Sigmoid colon (tissue), 7 donors: ENCODE data around the gene KIF17. TPM values are rescaled to one million over a fixed set of nuclear protein-coding genes. Genes with fewer than 3 reads are reported as not detected.

ENCODE experiments used
- DNase-seq: peaks from one replicate; pipeline ENCODE4 v3.0.0-alpha.2; 2019
- H3K27ac ChIP-seq, 4 donors: fragments of 200-600 bp; sonication (generic); one replicate each; pipeline ENCODE4 v1.5.1; 2016 to 2019; ENCODE audit warnings: mild to moderate bottlenecking in 1 of 4
- H3K27me3 ChIP-seq, 3 donors: fragments of 200-600 bp; sonication (generic); one replicate each; pipeline ENCODE4 v1.5.1; 2019; ENCODE audit warnings: mild to moderate bottlenecking in 1 of 3
- H3K36me3 ChIP-seq, 4 donors: fragments of 200-600 bp; sonication (generic); one replicate each; pipeline ENCODE4 v1.5.1; 2016 to 2019
- H3K4me1 ChIP-seq, 4 donors: fragments of 200-600 bp; sonication (generic); one replicate each; pipeline ENCODE4 v1.5.1; 2017 to 2019
- H3K4me3 ChIP-seq, 4 donors: fragments of 200-600 bp; sonication (generic); one replicate each; pipeline ENCODE4 v1.5.1; 2017 to 2019; ENCODE audit warnings: mild to moderate bottlenecking in 2 of 4, moderate library complexity in 1 of 4
- H3K9me3 ChIP-seq, 4 donors: fragments of 200-600 bp in 3 of 4; sonication (generic) in 3 of 4; one replicate each; pipeline versions ENCODE4 v1.5.1 to v1.6.1; 2013 to 2019
- CTCF ChIP-seq, 4 experiments: fragments of 450-650 bp in 3 of 4; fragments of 200-600 bp in 1 of 4; IDR thresholded peaks; one replicate each; pipeline ENCODE4 v1.5.1; 2016 to 2019; ENCODE audit warnings: antibody characterized with exemption in 4 of 4, mild to moderate bottlenecking in 3 of 4, moderate library complexity in 2 of 4
- EP300 ChIP-seq, 4 donors: sonication (generic); formaldehyde crosslinking; IDR thresholded peaks; one replicate each; pipeline ENCODE4 v1.6.1; 2017; ENCODE audit warnings: antibody characterized with exemption in 4 of 4
- POLR2A ChIP-seq, 2 donors: fragments of 450-650 bp; IDR thresholded peaks; one replicate each; pipeline ENCODE4 v1.6.1; 2016; ENCODE audit warnings: antibody characterized with exemption in 2 of 2, mild to moderate bottlenecking in 2 of 2, moderate library complexity in 2 of 2
- POLR2AphosphoS5 ChIP-seq, 4 donors: sonication (generic); formaldehyde crosslinking; IDR thresholded peaks; one replicate each; pipeline ENCODE4 v1.6.1; 2017; ENCODE audit warnings: antibody characterized with exemption in 4 of 4
- WGBS, 2 donors: extraction: QIAGEN DNeasy Blood & Tissue Kit; methylation state at CpG; one replicate each; pipeline ENCODE4 v1.1.7; 2013; 5-methylcytosine and 5-hydroxymethylcytosine counted together
- intact Hi-C: fragments of 100-400 bp; cut with DNase I; formaldehyde crosslinking; loops from one replicate; pipeline ENCODE4 v1.15.1; 2023
- polyA plus RNA-seq, 3 donors: library from polyadenylated mRNA; stranded (reverse); fragments of 200-250 nt; gene quantifications; one replicate each; pipeline ENCODE4 v1.2.3, GENCODE V29; 2013
- total RNA-seq, 4 donors: library from RNA; depleted of rRNA; stranded (reverse); fragments of >200 nt; gene quantifications; one replicate each; pipeline ENCODE4 v1.1.0, GENCODE V29; 2016
- donor health status: healthy with polysubstance abuse.
- donor health status: Bipolar disorder and iron deficiency.
- donor health status: healthy.

KIF17 gene
- total and polyA plus RNA-seq, 7 donors = 0.54 to 2.4 (median 1.4) TPM

GRCh38 chr1:20753589-20753988, 35.8 kb upstream of the KIF17 start:
- H3K9me3 ChIP-seq = no peaks in the 10 kb centered on the region
- TF ChIP-seq POLR2AphosphoS5 (IDR thresholded peaks at IDR 0.05) (no peak), EP300 (IDR thresholded peaks at IDR 0.05) (no peak)
- H3K4me3 ChIP-seq = no peak overlapping the region
- intact Hi-C loops = no loop called here
- 84 to 90% methylated on average over 3 of the region's 3 CpGs for WGBS, 2 donors
- no peak overlapping the region for H3K27ac ChIP-seq
- H3K4me1 ChIP-seq = no peaks in the 10 kb centered on the region
- peaks cover 15 to 88% (median 43%) of the 10 kb centered on the region in 4 donors for H3K36me3 ChIP-seq
- no peaks in the 10 kb centered on the region for H3K27me3 ChIP-seq
- DNase-seq = no peak

- Histone ChIP-seq H3K27ac (no peak overlapping the region), H3K9me3 (no peaks in the 10 kb centered on the region), H3K4me3 (no peak overlapping the region), H3K36me3 (peaks cover 6 to 88% (median 44%) of the 10 kb centered on the region in 4 donors), H3K4me1 (no peaks in the 10 kb centered on the region), H3K27me3 (no peaks in the 10 kb centered on the region)
- TF ChIP-seq CTCF (IDR thresholded peaks at IDR 0.05) (no peak), POLR2AphosphoS5 (IDR thresholded peaks at IDR 0.05) (no peak), EP300 (IDR thresholded peaks at IDR 0.05) (no peak), POLR2A (IDR thresholded peaks at IDR 0.05) (no peak)
- WGBS, 2 donors = 90 to 91% methylated on average over 3 of the region's 3 CpGs
- no peak for DNase-seq
- intact Hi-C loops = no loop called here
Observed at GRCh38 chr1:20751462-20751990, 33.7 kb upstream of the KIF17 start.

GRCh38 chr1:20742671-20743070, 24.9 kb upstream of the KIF17 start:
- H3K9me3 ChIP-seq = no peaks in the 10 kb centered on the region
- no peaks in the 10 kb centered on the region for H3K27me3 ChIP-seq
- no peaks in the 10 kb centered on the region for H3K4me1 ChIP-seq
- no peak overlapping the region for H3K4me3 ChIP-seq
- no peak overlapping the region for H3K27ac ChIP-seq
- H3K36me3 ChIP-seq = peaks cover 19 to 83% (median 41%) of the 10 kb centered on the region in 4 donors
- DNase-seq = no peak
- TF ChIP-seq POLR2AphosphoS5 (IDR thresholded peaks at IDR 0.05) = no peak
- TF ChIP-seq POLR2A (IDR thresholded peaks at IDR 0.05) = no peak
- no peak for TF ChIP-seq CTCF (IDR thresholded peaks at IDR 0.05)
- no peak for TF ChIP-seq EP300 (IDR thresholded peaks at IDR 0.05)
- intact Hi-C loops = no loop called here

- H3K4me1 ChIP-seq = no peaks in the 10 kb centered on the region
- H3K4me3 ChIP-seq = no peak overlapping the region
- no peaks in the 10 kb centered on the region for H3K9me3 ChIP-seq
- peaks cover 14 to 65% (median 32%) of the 10 kb centered on the region in 4 donors for H3K36me3 ChIP-seq
- no peaks in the 10 kb centered on the region for H3K27me3 ChIP-seq
- WGBS, 2 donors = 69 to 77% methylated on average over 2 of the region's 2 CpGs
- DNase-seq = no peak
- TF ChIP-seq EP300 (IDR thresholded peaks at IDR 0.05) = no peak
- no peak for TF ChIP-seq POLR2AphosphoS5 (IDR thresholded peaks at IDR 0.05)
- TF ChIP-seq POLR2A (IDR thresholded peaks at IDR 0.05) = no peak
- TF ChIP-seq CTCF (IDR thresholded peaks at IDR 0.05) = no peak
- intact Hi-C loops = no loop called here
- H3K27ac ChIP-seq = no peak overlapping the region
Observed at GRCh38 chr1:20740781-20741180, 23.0 kb upstream of the KIF17 start.

GRCh38 chr1:20739225-20739624, 21.4 kb upstream of the KIF17 start:
- Histone ChIP-seq H3K27me3 (no peaks in the 10 kb centered on the region), H3K4me3 (no peak overlapping the region), H3K9me3 (no peaks in the 10 kb centered on the region), H3K27ac (peak overlapping the region in 1 of 4 donors; percentile 28), H3K36me3 (peaks cover 6 to 49% (median 20%) of the 10 kb centered on the region in 4 donors), H3K4me1 (no peaks in the 10 kb centered on the region)
- no peak for DNase-seq
- intact Hi-C loops = no loop called here
- no peak for TF ChIP-seq POLR2A (IDR thresholded peaks at IDR 0.05)
- no peak for TF ChIP-seq CTCF (IDR thresholded peaks at IDR 0.05)
- no peak for TF ChIP-seq EP300 (IDR thresholded peaks at IDR 0.05)
- TF ChIP-seq POLR2AphosphoS5 (IDR thresholded peaks at IDR 0.05) = no peak
- WGBS, 2 donors = 85 to 86% methylated on average over 2 of the region's 2 CpGs
